MCF 10A (cell line): ENCODE data around the gene MTSS2. TPM values are rescaled to one million over a fixed set of nuclear protein-coding genes. Genes with fewer than 3 reads are reported as not detected.

Source experiments
- BruUV-seq: library from RNA; stranded (reverse); fragments of 400-500 nt; replicated peaks from 2 replicates; lab custom pipeline; 2021; lab: Mats Ljungman, UMichigan
- CTCF ChIA-PET: fragments of 300-600 bp; sonication (Branson Sonifier 250); formaldehyde crosslinking; extraction: SDS; loops from one replicate; lab custom pipeline; 2021; ENCODE audit warnings: antibody characterized with exemption, inconsistent platforms; lab: Yijun Ruan, JAX
- POLR2A ChIA-PET: fragments of 300-600, 350-650 bp; sonication (Branson Sonifier 250); formaldehyde crosslinking; extraction: SDS; loops from one replicate; lab custom pipeline; 2020; ENCODE audit warnings: antibody characterized with exemption, inconsistent platforms; lab: Yijun Ruan, JAX
- DNase-seq: peaks from one replicate; pipeline ENCODE4 v3.0.0-alpha.2; 2018; ENCODE audit not compliant: unreplicated experiment
- H3K27ac Mint-ChIP-seq: one replicate; pipeline ENCODE4 v1.8.0; 2022; ENCODE audit warnings: mild to moderate bottlenecking, low read depth, mixed read lengths; ENCODE audit not compliant: unreplicated experiment
- H3K27me3 Mint-ChIP-seq: one replicate; pipeline ENCODE4 v1.8.0; 2022; ENCODE audit warnings: mixed read lengths; ENCODE audit not compliant: insufficient read depth, unreplicated experiment
- H3K36me3 Mint-ChIP-seq: one replicate; pipeline ENCODE4 v1.8.0; 2022; ENCODE audit warnings: mild to moderate bottlenecking, moderate library complexity, mixed read lengths; ENCODE audit not compliant: insufficient read depth, unreplicated experiment
- H3K4me1 Mint-ChIP-seq: one replicate; pipeline ENCODE4 v1.8.0; 2022; ENCODE audit warnings: mixed read lengths; ENCODE audit not compliant: insufficient read depth, unreplicated experiment
- H3K4me3 Mint-ChIP-seq: one replicate; pipeline ENCODE4 v1.8.0; 2022; ENCODE audit warnings: mild to moderate bottlenecking, moderate library complexity, mixed read lengths; ENCODE audit not compliant: unreplicated experiment
- H3K9me3 Mint-ChIP-seq: one replicate; pipeline ENCODE4 v1.8.0; 2022; ENCODE audit warnings: mixed read lengths; ENCODE audit not compliant: unreplicated experiment
- CTCF ChIP-seq: fragments of 200-600 bp; IDR thresholded peaks from one replicate; pipeline ENCODE4 v1.8.0; 2022; ENCODE audit warnings: antibody characterized with exemption, mild to moderate bottlenecking; ENCODE audit not compliant: unreplicated experiment
- intact Hi-C: fragments of 100-400 bp; cut with micrococcal nuclease; formaldehyde crosslinking; loops from 2 replicates; pipeline ENCODE4 v1.14.1; 2022
- total RNA-seq: library from RNA; stranded (reverse); gene quantifications from 2 replicates; pipeline ENCODE4 v1.2.3, GENCODE V29; 2022

MTSS2 gene
- total RNA-seq, 1 experiment from 2014 or later: 75.8 TPM

GRCh38 chr16:70660672-70661350 is 25.0 kb downstream of the MTSS2 start:
- Mint-ChIP-seq H3K4me3 (no peak overlapping the region), H3K27me3 (no peaks in the 10 kb centered on the region), H3K4me1 (no peaks in the 10 kb centered on the region), H3K27ac (no peak overlapping the region), H3K36me3 (peaks cover 45% of the 10 kb centered on the region), H3K9me3 (no peaks in the 10 kb centered on the region)
- no peak for DNase-seq
- ChIA-PET CTCF (no interaction called here), POLR2A (interaction anchor here (0.7 kb wide), 1 partner anchor 152 kb away, joined by 3 read pairs; no protein-coding TSS in a partner anchor)
- intact Hi-C loops: no loop called here
- no peak for TF ChIP-seq CTCF
- no TSS peak for BruUV-seq

- Mint-ChIP-seq H3K4me1 (no peaks in the 10 kb centered on the region), H3K27me3 (no peaks in the 10 kb centered on the region), H3K4me3 (no peak overlapping the region), H3K27ac (no peak overlapping the region), H3K9me3 (no peaks in the 10 kb centered on the region), H3K36me3 (peaks cover 38% of the 10 kb centered on the region)
- no TSS peak for BruUV-seq
- no peak for DNase-seq
- intact Hi-C loops: no loop called here
- POLR2A ChIA-PET: interaction anchor here (0.7 kb wide), 1 partner anchor 152 kb away, joined by 3 read pairs; no protein-coding TSS in a partner anchor
- CTCF ChIA-PET: interaction anchor here (3.4 kb wide), 1 partner anchor 111 kb away, joined by 18 read pairs; no protein-coding TSS in a partner anchor
- no peak for TF ChIP-seq CTCF
These were observed 25.7 kb downstream of the MTSS2 start for GRCh38 chr16:70659953-70660671.

GRCh38 chr16:70659546-70659945 is 26.3 kb downstream of the MTSS2 start:
- Mint-ChIP-seq H3K36me3 (peaks cover 37% of the 10 kb centered on the region), H3K4me1 (no peaks in the 10 kb centered on the region), H3K4me3 (no peak overlapping the region), H3K27me3 (no peaks in the 10 kb centered on the region), H3K27ac (no peak overlapping the region), H3K9me3 (no peaks in the 10 kb centered on the region)
- ChIA-PET POLR2A (no interaction called here), CTCF (interaction anchor here (0.6 to 3.4 kb wide), 2 partner anchors 8 to 111 kb away, joined by 3 to 18 read pairs; no protein-coding TSS in a partner anchor)
- BruUV-seq: no TSS peak
- TF ChIP-seq CTCF: no peak
- intact Hi-C loops: no loop called here
- DNase-seq: no peak

GRCh38 chr16:70658921-70659320 is 26.9 kb downstream of the MTSS2 start:
- H3K4me1 Mint-ChIP-seq: peaks cover 2% of the 10 kb centered on the region
- no peak overlapping the region for H3K4me3 Mint-ChIP-seq
- DNase-seq: no peak
- peaks cover 30% of the 10 kb centered on the region for H3K36me3 Mint-ChIP-seq
- intact Hi-C loops: no loop called here
- no TSS peak for BruUV-seq
- TF ChIP-seq CTCF: no peak
- no peaks in the 10 kb centered on the region for H3K9me3 Mint-ChIP-seq
- H3K27me3 Mint-ChIP-seq: no peaks in the 10 kb centered on the region
- ChIA-PET CTCF (interaction anchor here (0.6 to 3.4 kb wide), 3 partner anchors 9 to 328 kb away, joined by 3 to 18 read pairs (median 4); no protein-coding TSS in a partner anchor), POLR2A (no interaction called here)
- H3K27ac Mint-ChIP-seq: no peak overlapping the region
